ENCODE data around the gene BAZ1B.
"Not testable (repeated sequence)": the region's sequence is repeated elsewhere in the genome, so short reads cannot be mapped to it uniquely, and the experiment has no call there.

Gene BAZ1B

GRCh38 chr7:73567140-73567539 lies 45.0 kb upstream of the BAZ1B start:
- ChIA-PET CTCF (interaction anchor here (0.6 to 3.2 kb wide), 3 partner anchors 36 to 158 kb away, joined by 4 to 7 read pairs (median 5); no protein-coding TSS in a partner anchor), POLR2A (interaction anchor here (1.3 to 3.1 kb wide), 3 partner anchors 7 to 16 kb away, joined by 4 to 16 read pairs (median 4); partner anchors contain the start of gene TBL2)
- Histone ChIP-seq H3K4me1 (ENCODE audit: control insufficient read depth, insufficient read depth, low read length) (no peaks in the 10 kb centered on the region), H3K36me3 (ENCODE audit: control insufficient read depth in 2 of 2, insufficient read depth in 1 of 2, low read length in 2 of 2) (peaks cover 7 to 29% of the 10 kb centered on the region in 2 experiments; a peak in 2 of 3 replicates), H3K27ac (ENCODE audit: extremely low read depth, low read depth, low read length) (no peak overlapping the region), H3K9me3 (ENCODE audit: control insufficient read depth, insufficient read depth, low read depth, low read length) (no peaks in the 10 kb centered on the region), H3K4me3 (ENCODE audit: low read depth, low read length) (no peak overlapping the region)
- TF ChIP-seq ZNF677 (tag by site-specific recombination; IDR thresholded peaks at IDR 0.05), result no peak
- peak; percentile 72 for TF ChIP-seq ZNF121 (tag by site-specific recombination; IDR thresholded peaks at IDR 0.05)

GRCh38 chr7:73566431-73566830 lies 44.3 kb upstream of the BAZ1B start:
- H3K27ac ChIP-seq (ENCODE audit: extremely low read depth, low read depth, low read length); H3K4me1 ChIP-seq (ENCODE audit: control insufficient read depth, insufficient read depth, low read length); H3K4me3 ChIP-seq (ENCODE audit: low read depth, low read length); H3K9me3 ChIP-seq (ENCODE audit: control insufficient read depth, insufficient read depth, low read depth, low read length): not testable (repeated sequence)
- ChIA-PET CTCF (interaction anchor here (1.0 to 3.2 kb wide), 2 partner anchors 41 to 159 kb away, joined by 4 to 7 read pairs; no protein-coding TSS in a partner anchor), POLR2A (interaction anchor here (1.2 to 3.1 kb wide), 3 partner anchors 9 to 17 kb away, joined by 4 to 16 read pairs (median 6); partner anchors contain the start of genes BCL7B and TBL2)
- peaks cover 6 to 25% of the 10 kb centered on the region in 2 experiments; a peak in 2 of 3 replicates for H3K36me3 ChIP-seq (ENCODE audit: control insufficient read depth in 2 of 2, insufficient read depth in 1 of 2, low read length in 2 of 2)

GRCh38 chr7:73565675-73566340 lies 43.7 kb upstream of the BAZ1B start:
- TF ChIP-seq ZSCAN18 (tag by site-specific recombination; IDR thresholded peaks at IDR 0.05) (no peak), SP2 (tag by site-specific recombination; IDR thresholded peaks at IDR 0.05) (no peak), KLF17 (tag by site-specific recombination; IDR thresholded peaks at IDR 0.05) (no peak), ZXDB (tag by site-specific recombination; IDR thresholded peaks at IDR 0.05) (no peak), ZBTB1 (tag by site-specific recombination; IDR thresholded peaks at IDR 0.05) (no peak), ZSCAN16 (tag by site-specific recombination; IDR thresholded peaks at IDR 0.05) (no peak), ZNF311 (tag by site-specific recombination; IDR thresholded peaks at IDR 0.05; ENCODE audit: borderline replicate concordance) (no peak), EGR2 (tag by site-specific recombination; IDR thresholded peaks at IDR 0.05; ENCODE audit: low read depth) (no peak), ZNF146 (tag by site-specific recombination; IDR thresholded peaks at IDR 0.05) (no peak), ZNF777 (tag by site-specific recombination; IDR thresholded peaks at IDR 0.05; ENCODE audit: borderline replicate concordance) (no peak), ZNF280D (tag by site-specific recombination; IDR thresholded peaks at IDR 0.05) (no peak), ZNF211 (tag by site-specific recombination; IDR thresholded peaks at IDR 0.05; ENCODE audit: low read depth) (no peak), ZNF19 (tag by site-specific recombination; IDR thresholded peaks at IDR 0.05; ENCODE audit: low read depth) (no peak), ZNF529 (tag by site-specific recombination; IDR thresholded peaks at IDR 0.05; ENCODE audit: insufficient replicate concordance) (no peak), MEIS1 (CRISPR knock-in tag; IDR thresholded peaks at IDR 0.05; ENCODE audit: borderline replicate concordance) (no peak), ZFP3 (tag by site-specific recombination; IDR thresholded peaks at IDR 0.05; ENCODE audit: low read depth) (no peak), SALL2 (tag by site-specific recombination; IDR thresholded peaks at IDR 0.05; ENCODE audit: borderline replicate concordance) (no peak)
- Histone ChIP-seq H3K4me3 (ENCODE audit: low read depth, low read length) (no peak overlapping the region), H3K27ac (ENCODE audit: extremely low read depth, low read depth, low read length) (no peak overlapping the region), H3K9me3 (ENCODE audit: control insufficient read depth, insufficient read depth, low read depth, low read length) (no peaks in the 10 kb centered on the region), H3K4me1 (ENCODE audit: control insufficient read depth, insufficient read depth, low read length) (no peaks in the 10 kb centered on the region), H3K36me3 (ENCODE audit: control insufficient read depth in 2 of 2, insufficient read depth in 1 of 2, low read length in 2 of 2) (peaks cover 4 to 19% of the 10 kb centered on the region in 2 experiments; a peak in 2 of 3 replicates)
- ChIA-PET CTCF (interaction anchor here (0.6 to 3.2 kb wide), 3 partner anchors 10 to 160 kb away, joined by 4 to 7 read pairs (median 4); no protein-coding TSS in a partner anchor), POLR2A (interaction anchor here (1.2 to 3.1 kb wide), 3 partner anchors 9 to 18 kb away, joined by 4 to 16 read pairs (median 6); partner anchors contain the start of genes BCL7B and TBL2)

All from HEK293 (cell line).